Activated CD4-positive, CD25-positive, alpha-beta regulatory T cell treated with anti-CD3 and anti-CD28 coated beads, Interleukin-2, amount 50 U/mL, for 72 hours (primary cell): ENCODE measurements around the gene BRI3BP.
"Not testable (repeated sequence)": the region's sequence is repeated elsewhere in the genome, so short reads cannot be mapped to it uniquely, and the experiment has no call there.

ENCODE experiments used
- DNase-seq: peaks from one replicate; pipeline ENCODE4 v3.0.0; 2021

BRI3BP gene

DNA sequence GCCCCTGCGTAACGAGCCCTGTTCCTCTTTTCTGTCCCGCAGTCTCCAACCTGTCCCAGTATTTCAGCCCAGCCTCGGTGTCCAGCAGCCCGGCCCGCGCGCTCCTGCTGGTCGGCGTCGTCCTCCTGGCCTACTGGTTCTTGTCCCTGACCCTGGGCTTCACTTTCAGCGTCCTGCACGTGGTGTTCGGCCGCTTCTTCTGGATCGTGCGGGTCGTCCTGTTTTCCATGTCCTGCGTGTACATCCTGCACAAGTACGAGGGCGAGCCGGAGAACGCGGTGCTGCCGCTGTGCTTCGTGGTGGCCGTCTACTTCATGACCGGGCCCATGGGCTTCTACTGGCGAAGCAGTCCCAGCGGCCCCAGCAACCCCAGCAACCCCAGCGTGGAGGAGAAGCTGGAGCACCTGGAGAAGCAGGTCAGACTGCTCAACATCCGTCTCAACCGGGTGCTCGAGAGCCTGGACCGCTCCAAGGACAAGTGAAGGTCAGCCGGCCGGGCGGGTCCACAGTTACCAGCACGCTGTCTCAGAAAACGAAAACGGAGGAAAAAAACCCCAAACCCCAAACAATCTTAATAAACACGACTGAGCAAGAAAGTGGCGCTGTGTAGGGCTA lies 31.6 kb downstream of the BRI3BP start:
- DNase-seq, result no peak

DNA sequence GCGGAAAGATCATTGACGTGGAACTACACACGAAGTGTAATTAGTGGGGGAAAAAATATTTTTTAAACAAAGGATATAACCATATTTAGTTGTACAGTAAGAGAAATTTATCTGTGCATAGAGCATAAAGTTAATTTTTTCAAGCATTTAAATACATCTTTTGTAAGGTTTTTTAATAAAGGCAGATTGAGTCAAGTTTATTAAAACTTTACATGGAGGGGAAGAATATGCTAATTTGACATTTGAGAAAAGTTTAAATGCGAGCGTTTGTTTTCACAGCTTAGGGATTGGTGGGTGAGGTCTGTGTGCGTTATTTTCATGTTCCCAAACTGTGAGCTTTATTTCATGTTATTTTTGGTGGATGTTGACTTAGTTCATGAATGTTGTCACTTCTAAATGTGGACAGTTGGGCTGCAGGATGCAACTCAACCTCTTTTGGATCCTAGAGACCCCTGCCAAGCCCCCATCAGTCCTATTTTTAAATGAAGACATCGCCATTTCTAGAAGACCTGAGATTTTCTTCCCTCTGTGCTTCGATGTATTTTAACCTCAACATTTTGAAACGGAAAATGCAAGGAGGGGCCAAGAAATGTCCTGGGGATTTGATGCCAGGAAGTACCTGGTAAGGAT lies 32.3 kb downstream of the BRI3BP start:
- DNase-seq, result no peak

DNA sequence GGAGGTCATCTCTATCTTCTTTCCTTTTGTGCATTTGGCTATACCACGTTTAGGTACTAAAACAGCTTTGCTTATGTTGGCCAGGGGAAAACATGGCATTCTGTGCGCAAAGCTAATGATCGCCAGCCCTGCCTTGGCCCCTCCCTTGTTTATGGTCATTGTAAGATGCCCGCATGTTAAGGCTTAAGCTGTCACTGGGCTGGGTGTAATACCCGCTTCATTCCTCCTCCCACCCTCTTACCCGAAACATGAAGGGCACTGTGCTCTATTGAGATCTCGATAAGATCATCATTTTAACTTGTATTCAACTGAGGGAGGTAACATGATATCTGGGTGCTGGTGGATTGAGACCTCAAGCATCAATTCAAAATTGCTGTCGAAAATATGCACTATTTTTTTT lies 34.7 kb downstream of the BRI3BP start:
- no peak for DNase-seq

GRCh38 chr12:125029761-125030358 lies 36.4 kb downstream of the BRI3BP start:
- DNase-seq, result no peak

GRCh38 chr12:125031471-125031870 lies 38.0 kb downstream of the BRI3BP start:
- not testable (repeated sequence) for DNase-seq

DNA sequence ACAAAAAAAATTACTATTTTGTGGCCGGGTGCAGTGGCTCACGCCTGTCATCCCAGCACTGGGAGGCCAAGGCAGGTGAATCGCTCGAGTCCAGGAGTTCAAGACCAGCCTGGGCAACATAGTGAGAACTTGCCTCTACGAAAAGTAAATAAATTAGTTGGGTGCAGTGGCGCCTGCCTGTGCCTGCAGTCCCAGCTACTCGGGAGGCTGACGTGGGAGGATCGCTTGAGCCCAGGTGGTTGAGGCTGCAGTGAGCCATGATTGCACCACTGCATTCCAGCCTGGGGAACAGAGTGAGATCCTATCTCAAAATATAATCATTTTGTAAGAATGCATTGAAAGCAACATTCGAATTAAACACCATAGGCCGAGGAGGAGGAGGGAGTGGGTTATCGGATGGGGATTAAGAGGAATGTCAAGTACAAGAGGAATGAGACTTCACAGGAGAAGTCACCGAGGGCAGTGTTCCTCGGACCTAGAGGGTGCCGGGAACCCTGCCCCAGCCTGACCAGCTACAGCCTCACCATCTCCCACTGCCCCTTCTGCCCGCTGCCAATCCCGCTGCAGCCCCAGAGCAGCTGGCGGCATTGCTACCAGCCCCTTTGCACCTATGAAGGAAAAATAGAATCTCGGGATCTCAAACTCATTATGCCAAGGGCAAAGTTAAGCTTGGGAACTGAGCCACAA lies 39.2 kb downstream of the BRI3BP start:
- DNase-seq, result no peak

- DNase-seq, result no peak
These were observed 39.8 kb downstream of the BRI3BP start for GRCh38 chr12:125033288-125033687.

DNA sequence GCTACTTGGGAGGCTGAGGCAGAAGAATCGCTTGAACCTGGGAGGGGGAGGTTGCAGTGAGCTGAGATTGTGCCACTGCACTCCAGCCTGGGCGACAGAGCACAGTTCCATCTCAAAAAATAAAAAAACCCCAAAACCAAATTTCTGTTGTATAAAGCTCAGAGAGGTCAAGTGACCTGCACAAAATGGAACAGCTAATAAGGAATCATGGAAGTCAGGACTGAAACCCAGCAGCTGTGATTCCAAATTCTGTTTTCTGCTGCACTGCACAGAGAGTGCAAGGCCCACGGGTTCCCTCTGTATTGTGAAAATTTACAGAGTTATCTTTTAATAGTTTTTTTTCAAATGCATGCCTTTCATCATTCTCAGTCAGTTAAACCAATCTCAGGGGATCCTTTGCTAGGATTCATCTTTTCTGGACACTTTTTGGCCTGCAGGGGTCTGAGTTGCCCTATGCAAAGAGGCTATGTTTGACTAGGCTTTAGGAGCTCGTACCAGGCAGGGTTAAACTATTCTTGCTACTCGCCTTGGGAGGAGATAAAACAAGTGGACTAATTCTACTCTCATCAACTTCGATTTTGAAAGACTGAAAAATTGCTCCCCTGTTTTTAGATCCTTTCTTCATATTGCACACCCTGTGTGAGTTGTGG lies 45.7 kb downstream of the BRI3BP start:
- no peak for DNase-seq

DNA sequence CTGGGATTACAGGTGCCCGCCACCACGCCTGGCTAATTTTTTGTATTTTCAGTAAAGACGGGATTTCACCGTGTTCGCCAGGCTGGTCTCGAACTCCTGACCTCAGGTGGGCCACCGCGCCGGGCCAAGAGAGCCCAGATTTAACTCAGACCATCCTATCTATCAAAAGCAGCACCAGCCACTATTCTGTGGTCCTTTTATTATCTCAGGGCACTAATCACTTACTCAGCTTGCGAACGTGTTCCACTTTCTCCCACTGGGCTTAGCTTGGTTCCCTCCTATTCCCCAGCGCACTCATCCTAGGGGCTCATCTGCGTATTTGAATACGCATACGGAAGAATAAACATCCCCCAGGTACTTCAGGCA lies 55.6 kb downstream of the BRI3BP start:
- no peak for DNase-seq

- no peak for DNase-seq
These were observed 57.0 kb downstream of the BRI3BP start for GRCh38 chr12:125050446-125050845.

DNA sequence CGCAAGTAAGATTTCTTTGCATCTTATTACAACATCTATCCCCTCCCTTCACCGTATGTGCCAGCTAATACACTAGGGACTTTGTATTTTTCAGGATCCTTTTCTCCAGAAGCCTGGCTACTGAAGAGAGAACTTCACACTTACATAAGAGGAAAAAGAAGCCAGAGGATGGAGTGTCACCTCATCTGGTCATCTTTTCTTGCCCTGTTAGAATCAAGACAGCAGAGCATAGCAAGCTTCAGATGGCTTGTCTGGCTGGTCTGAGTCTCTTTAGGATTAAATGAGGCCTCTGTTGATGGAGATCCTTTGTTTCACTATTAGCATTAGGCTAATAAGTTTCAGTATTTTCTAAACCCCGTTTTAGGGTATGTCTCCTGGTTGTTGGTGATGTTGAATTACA lies 57.4 kb downstream of the BRI3BP start:
- DNase-seq, result no peak

DNA sequence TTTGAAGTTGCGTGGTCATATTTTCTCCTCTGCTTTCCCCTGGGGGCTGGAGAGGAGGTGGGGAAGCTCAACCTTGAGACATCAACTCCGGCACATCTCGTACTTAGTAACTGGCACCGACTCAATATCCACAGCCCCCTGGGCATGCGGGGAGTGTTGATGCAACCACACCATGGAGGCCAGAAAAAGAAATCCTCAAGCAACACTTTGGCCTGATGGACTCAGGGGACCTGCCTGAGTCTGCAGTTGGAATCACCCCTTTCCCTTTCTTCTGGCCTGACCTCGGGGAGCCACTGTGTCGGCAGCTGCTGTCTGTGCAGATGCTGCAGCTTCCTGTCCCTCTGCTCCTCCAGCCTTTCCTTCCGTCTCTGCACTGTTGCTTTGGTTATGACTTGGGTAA lies 60.4 kb downstream of the BRI3BP start:
- DNase-seq, result no peak

- no peak for DNase-seq
These were observed 62.1 kb downstream of the BRI3BP start for GRCh38 chr12:125055591-125055990.

- no peak for DNase-seq
These were observed 62.9 kb downstream of the BRI3BP start for GRCh38 chr12:125056306-125056705.

- no peak for DNase-seq
These were observed 64.3 kb downstream of the BRI3BP start for GRCh38 chr12:125057708-125058107.

DNA sequence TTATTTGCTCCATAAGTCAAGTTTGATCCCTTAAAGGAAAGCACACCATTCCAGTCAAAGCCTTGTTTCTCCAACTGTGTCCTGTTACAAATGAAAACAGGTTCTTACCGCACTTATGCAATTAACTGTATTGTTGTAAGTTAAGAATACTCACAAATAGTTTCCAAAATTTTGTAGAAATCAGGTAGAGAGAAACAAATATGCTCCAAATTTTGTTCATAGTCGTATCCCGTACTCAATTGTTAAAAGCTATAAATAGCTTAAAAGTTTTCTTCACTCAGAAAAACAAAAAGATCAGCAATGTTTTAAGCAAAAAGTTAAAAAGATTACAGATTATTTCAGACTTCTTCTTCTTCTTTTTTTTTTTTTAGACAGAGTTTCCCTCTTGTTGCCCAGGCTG lies 67.8 kb downstream of the BRI3BP start:
- no peak for DNase-seq

- DNase-seq, result not testable (repeated sequence)
These were observed 70.1 kb downstream of the BRI3BP start for GRCh38 chr12:125063522-125063921.

- no peak for DNase-seq
These were observed 71.0 kb downstream of the BRI3BP start for GRCh38 chr12:125064492-125064891.

GRCh38 chr12:125065021-125065918 lies 71.8 kb downstream of the BRI3BP start, which contains the start of gene AACS:
TSS of gene AACS (plus strand) at chr12:125065435. CDS start at chr12:125065585, 150 bp downstream.
- peak; percentile 79 for DNase-seq

GRCh38 chr12:125065919-125066570 lies 72.6 kb downstream of the BRI3BP start:
- no peak for DNase-seq

- DNase-seq, result no peak
These were observed 74.9 kb downstream of the BRI3BP start for GRCh38 chr12:125068391-125068790.

- no peak for DNase-seq
These were observed 76.2 kb downstream of the BRI3BP start for GRCh38 chr12:125069616-125070015.
